Retinal pigment epithelial cell (primary cell): ENCODE data around the gene RALA.

Source experiments
- DNase-seq: peaks from one replicate; pipeline ENCODE4 v3.0.0-alpha.2; 2010; ENCODE audit warnings: low read depth
- H3K4me3 ChIP-seq: 2 replicates; pipeline ENCODE4 v1.5.1; 2011; ENCODE audit warnings: mild to moderate bottlenecking, low read length, control low read depth, moderate library complexity
- CTCF ChIP-seq: conservative IDR thresholded peaks from 2 replicates; pipeline ENCODE4 v1.5.1; 2011; ENCODE audit warnings: low read depth, low read length, control low read depth, inconsistent platforms

The RALA gene

GRCh38 chr7:39631736-39632308, 8.4 kb downstream of the RALA start:
- no peak for DNase-seq
- no peak for TF ChIP-seq CTCF
- H3K4me3 ChIP-seq = no peak overlapping the region

GRCh38 chr7:39633563-39634477, 10.4 kb downstream of the RALA start:
- no peak for TF ChIP-seq CTCF
- H3K4me3 ChIP-seq = no peak overlapping the region

GRCh38 chr7:39634478-39634805, 11.1 kb downstream of the RALA start:
- DNase-seq = no peak
- TF ChIP-seq CTCF = no peak
- no peak overlapping the region for H3K4me3 ChIP-seq

More at GRCh38 chr7:39633563-39634477, 10.4 kb downstream of the RALA start:
- DNase-seq = no peak

GRCh38 chr7:39637400-39637799, 14.0 kb downstream of the RALA start:
- H3K4me3 ChIP-seq = no peak overlapping the region
- DNase-seq = no peak
- no peak for TF ChIP-seq CTCF

GRCh38 chr7:39637963-39638485, 14.7 kb downstream of the RALA start:
- H3K4me3 ChIP-seq = no peak overlapping the region
- no peak for TF ChIP-seq CTCF
- DNase-seq = no peak

GRCh38 chr7:39642896-39643295, 19.5 kb downstream of the RALA start:
- TF ChIP-seq CTCF = no peak
- no peak for DNase-seq
- no peak overlapping the region for H3K4me3 ChIP-seq
